WTC11 (cell line): Measurements from ENCODE around the gene HOXB3. TPM values are rescaled to one million over a fixed set of nuclear protein-coding genes. Genes with fewer than 3 reads are reported as not detected.
"Not testable (repeated sequence)": the region's sequence is repeated elsewhere in the genome, so short reads cannot be mapped to it uniquely, and the experiment has no call there.

Experiments
- ATAC-seq: fragments of 200-7000 bp; cut with Tn5 transposase; 2 replicates; pipeline ENCODE4 v1.10.0; 2021; ENCODE audit warnings: mild to moderate bottlenecking, moderate library complexity
- CTCF ChIA-PET: fragments of 300-600 bp; sonication (Branson Sonifier 250); formaldehyde crosslinking; loops from one replicate; lab custom pipeline; 2021; ENCODE audit warnings: antibody characterized with exemption; lab: Charles Lee
- POLR2A ChIA-PET: fragments of 350-600 bp; sonication (Branson Sonifier 250); formaldehyde crosslinking; loops from one replicate; lab custom pipeline; 2021; ENCODE audit warnings: antibody characterized with exemption; lab: Charles Lee
- DNase-seq: peaks from one replicate; pipeline ENCODE4 v3.0.0; 2021; ENCODE audit warnings: low spot score
- H3K27ac Mint-ChIP-seq: 2 replicates; pipeline ENCODE4 v1.8.0; 2021; ENCODE audit warnings: mixed read lengths
- H3K27me3 Mint-ChIP-seq: 2 replicates; pipeline ENCODE4 v1.8.0; 2021; ENCODE audit warnings: low read depth, mild to moderate bottlenecking, moderate library complexity, mixed read lengths
- H3K36me3 Mint-ChIP-seq: 2 replicates; pipeline ENCODE4 v1.8.0; 2021; ENCODE audit warnings: mixed read lengths
- H3K4me1 Mint-ChIP-seq: 2 replicates; pipeline ENCODE4 v1.8.0; 2022; ENCODE audit warnings: mixed read lengths
- H3K4me3 Mint-ChIP-seq: 2 replicates; pipeline ENCODE4 v1.8.0; 2021; ENCODE audit warnings: mild to moderate bottlenecking, moderate library complexity, mixed read lengths
- H3K9me3 Mint-ChIP-seq: 2 replicates; pipeline ENCODE4 v1.8.0; 2021; ENCODE audit warnings: mixed read lengths
- FOXK1 ChIP-seq: sonication (generic); formaldehyde crosslinking; IDR thresholded peaks from 2 replicates; pipeline ENCODE4 v1.8.0; 2022; ENCODE audit warnings: mild to moderate bottlenecking, moderate library complexity, missing genetic modification reagents
- GRHL2 ChIP-seq: fragments of 250-450 bp; sonication (Bioruptor Pico); IDR thresholded peaks from 2 replicates; pipeline ENCODE4 v1.8.0; 2022; ENCODE audit warnings: mild to moderate bottlenecking, moderate library complexity; ENCODE audit not compliant: insufficient replicate concordance, severe bottlenecking
- NFYB ChIP-seq: sonication (generic); formaldehyde crosslinking; conservative IDR thresholded peaks from 2 replicates; pipeline ENCODE4 v1.8.0; 2022; ENCODE audit warnings: low read depth, missing genetic modification reagents
- SMAD3 ChIP-seq: sonication (generic); formaldehyde crosslinking; IDR thresholded peaks from 2 replicates; pipeline ENCODE4 v1.8.0; 2022; ENCODE audit warnings: missing genetic modification reagents, mild to moderate bottlenecking, borderline replicate concordance
- TP53 ChIP-seq: sonication (generic); formaldehyde crosslinking; IDR thresholded peaks from 2 replicates; pipeline ENCODE4 v1.8.1; 2023; ENCODE audit warnings: mild to moderate bottlenecking, missing genetic modification reagents
- ZNF219 ChIP-seq: sonication (generic); formaldehyde crosslinking; IDR thresholded peaks from 2 replicates; pipeline ENCODE4 v1.8.0; 2023; ENCODE audit warnings: missing genetic modification reagents, mild to moderate bottlenecking, borderline replicate concordance
- total RNA-seq: library from RNA; stranded (reverse); gene quantifications from 3 replicates; pipeline ENCODE4 v1.2.3, GENCODE V29; 2021
- TF ChIP-seq, protein P1 (sequence below): sonication (generic); formaldehyde crosslinking; IDR thresholded peaks from 2 replicates; pipeline ENCODE4 v1.8.0; 2023; ENCODE audit warnings: missing genetic modification reagents
- TF ChIP-seq, protein P2 (sequence below): fragments of 250-450 bp; sonication (Bioruptor Pico); IDR thresholded peaks from 2 replicates; pipeline ENCODE4 v1.9.0; 2021; ENCODE audit warnings: moderate library complexity, mild to moderate bottlenecking, inconsistent platforms, borderline replicate concordance
- TF ChIP-seq, protein P3 (sequence below): fragments of 250-450 bp; sonication (Bioruptor Pico); IDR thresholded peaks from 2 replicates; pipeline ENCODE4 v1.9.0; 2021; ENCODE audit warnings: mild to moderate bottlenecking
- TF ChIP-seq, protein P4 (sequence below): sonication (generic); formaldehyde crosslinking; IDR thresholded peaks from 2 replicates; pipeline ENCODE4 v1.8.0; 2022; ENCODE audit warnings: mild to moderate bottlenecking, missing genetic modification reagents
- TF ChIP-seq, protein P5 (sequence below): sonication (generic); formaldehyde crosslinking; IDR thresholded peaks from 2 replicates; pipeline ENCODE4 v1.8.1; 2023; ENCODE audit warnings: mild to moderate bottlenecking, missing genetic modification reagents, moderate library complexity
- TF ChIP-seq, protein P6 (sequence below): sonication (generic); formaldehyde crosslinking; IDR thresholded peaks from 2 replicates; pipeline ENCODE4 v1.8.1; 2023; ENCODE audit warnings: mild to moderate bottlenecking, missing genetic modification reagents, moderate library complexity
- TF ChIP-seq, protein P7 (sequence below): sonication (generic); formaldehyde crosslinking; IDR thresholded peaks from 2 replicates; pipeline ENCODE4 v1.8.1; 2022; ENCODE audit warnings: mild to moderate bottlenecking, moderate library complexity, missing genetic modification reagents

HOXB3 gene
- total RNA-seq, 1 experiment from 2014 or later = 0.09 TPM

DNA sequence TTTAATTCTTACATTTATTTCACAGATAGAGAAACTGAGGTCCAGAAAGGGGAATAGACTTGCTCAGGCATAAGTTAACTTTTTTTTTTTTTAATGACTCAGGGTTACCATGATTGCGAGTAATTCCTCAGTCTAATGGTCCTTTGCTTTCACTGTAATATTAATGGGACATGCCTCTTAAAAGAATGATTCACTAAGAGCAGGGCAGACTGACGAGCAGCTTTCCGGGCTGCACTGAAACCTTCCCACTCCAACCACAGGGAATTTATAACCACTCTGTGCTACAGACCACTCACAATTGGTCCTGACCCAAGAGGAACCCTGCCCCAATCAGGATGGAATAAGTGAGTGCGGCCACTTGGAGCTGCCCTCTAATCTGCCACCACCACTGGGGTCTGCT lies 50.9 kb downstream of the HOXB3 start:
- H3K36me3 Mint-ChIP-seq = no peaks in the 10 kb centered on the region
- CTCF ChIA-PET = interaction anchor here (1.2 kb wide), 1 partner anchor 10 kb away, joined by 3 read pairs; no protein-coding TSS in a partner anchor
- no peaks in the 10 kb centered on the region for H3K9me3 Mint-ChIP-seq
- DNase-seq (no peak), ATAC-seq (no peak)
- H3K27ac Mint-ChIP-seq = no peak overlapping the region
- H3K4me1 Mint-ChIP-seq = peaks cover 32% of the 10 kb centered on the region
- H3K4me3 Mint-ChIP-seq = no peak overlapping the region
- peaks cover 90% of the 10 kb centered on the region for H3K27me3 Mint-ChIP-seq
- POLR2A ChIA-PET = interaction anchor here (0.5 kb wide), 1 partner anchor 14 kb away, joined by 3 read pairs; no protein-coding TSS in a partner anchor
- no peak for TF ChIP-seq TP53
- TF ChIP-seq, protein P1, sequence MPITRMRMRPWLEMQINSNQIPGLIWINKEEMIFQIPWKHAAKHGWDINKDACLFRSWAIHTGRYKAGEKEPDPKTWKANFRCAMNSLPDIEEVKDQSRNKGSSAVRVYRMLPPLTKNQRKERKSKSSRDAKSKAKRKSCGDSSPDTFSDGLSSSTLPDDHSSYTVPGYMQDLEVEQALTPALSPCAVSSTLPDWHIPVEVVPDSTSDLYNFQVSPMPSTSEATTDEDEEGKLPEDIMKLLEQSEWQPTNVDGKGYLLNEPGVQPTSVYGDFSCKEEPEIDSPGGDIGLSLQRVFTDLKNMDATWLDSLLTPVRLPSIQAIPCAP (CRISPR knock-in tag) = no peak
- TF ChIP-seq, protein P2, sequence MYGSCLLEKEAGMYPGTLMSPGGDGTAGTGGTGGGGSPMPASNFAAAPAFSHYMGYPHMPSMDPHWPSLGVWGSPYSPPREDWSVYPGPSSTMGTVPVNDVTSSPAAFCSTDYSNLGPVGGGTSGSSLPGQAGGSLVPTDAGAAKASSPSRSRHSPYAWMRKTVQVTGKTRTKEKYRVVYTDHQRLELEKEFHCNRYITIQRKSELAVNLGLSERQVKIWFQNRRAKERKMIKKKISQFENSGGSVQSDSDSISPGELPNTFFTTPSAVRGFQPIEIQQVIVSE (CRISPR knock-in tag) = no peak
- no peak for TF ChIP-seq FOXK1 (CRISPR knock-in tag)
- TF ChIP-seq, protein P3, sequence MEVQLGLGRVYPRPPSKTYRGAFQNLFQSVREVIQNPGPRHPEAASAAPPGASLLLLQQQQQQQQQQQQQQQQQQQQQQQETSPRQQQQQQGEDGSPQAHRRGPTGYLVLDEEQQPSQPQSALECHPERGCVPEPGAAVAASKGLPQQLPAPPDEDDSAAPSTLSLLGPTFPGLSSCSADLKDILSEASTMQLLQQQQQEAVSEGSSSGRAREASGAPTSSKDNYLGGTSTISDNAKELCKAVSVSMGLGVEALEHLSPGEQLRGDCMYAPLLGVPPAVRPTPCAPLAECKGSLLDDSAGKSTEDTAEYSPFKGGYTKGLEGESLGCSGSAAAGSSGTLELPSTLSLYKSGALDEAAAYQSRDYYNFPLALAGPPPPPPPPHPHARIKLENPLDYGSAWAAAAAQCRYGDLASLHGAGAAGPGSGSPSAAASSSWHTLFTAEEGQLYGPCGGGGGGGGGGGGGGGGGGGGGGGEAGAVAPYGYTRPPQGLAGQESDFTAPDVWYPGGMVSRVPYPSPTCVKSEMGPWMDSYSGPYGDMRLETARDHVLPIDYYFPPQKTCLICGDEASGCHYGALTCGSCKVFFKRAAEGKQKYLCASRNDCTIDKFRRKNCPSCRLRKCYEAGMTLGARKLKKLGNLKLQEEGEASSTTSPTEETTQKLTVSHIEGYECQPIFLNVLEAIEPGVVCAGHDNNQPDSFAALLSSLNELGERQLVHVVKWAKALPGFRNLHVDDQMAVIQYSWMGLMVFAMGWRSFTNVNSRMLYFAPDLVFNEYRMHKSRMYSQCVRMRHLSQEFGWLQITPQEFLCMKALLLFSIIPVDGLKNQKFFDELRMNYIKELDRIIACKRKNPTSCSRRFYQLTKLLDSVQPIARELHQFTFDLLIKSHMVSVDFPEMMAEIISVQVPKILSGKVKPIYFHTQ = no peak
- TF ChIP-seq, protein P4, sequence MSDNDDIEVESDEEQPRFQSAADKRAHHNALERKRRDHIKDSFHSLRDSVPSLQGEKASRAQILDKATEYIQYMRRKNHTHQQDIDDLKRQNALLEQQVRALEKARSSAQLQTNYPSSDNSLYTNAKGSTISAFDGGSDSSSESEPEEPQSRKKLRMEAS (CRISPR knock-in tag) = no peak
- TF ChIP-seq NFYB (CRISPR knock-in tag) = no peak
- TF ChIP-seq, protein P5, sequence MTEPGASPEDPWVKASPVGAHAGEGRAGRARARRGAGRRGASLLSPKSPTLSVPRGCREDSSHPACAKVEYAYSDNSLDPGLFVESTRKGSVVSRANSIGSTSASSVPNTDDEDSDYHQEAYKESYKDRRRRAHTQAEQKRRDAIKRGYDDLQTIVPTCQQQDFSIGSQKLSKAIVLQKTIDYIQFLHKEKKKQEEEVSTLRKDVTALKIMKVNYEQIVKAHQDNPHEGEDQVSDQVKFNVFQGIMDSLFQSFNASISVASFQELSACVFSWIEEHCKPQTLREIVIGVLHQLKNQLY (CRISPR knock-in tag) = no peak
- no peak for TF ChIP-seq ZNF219 (CRISPR knock-in tag)
- TF ChIP-seq, protein P6, sequence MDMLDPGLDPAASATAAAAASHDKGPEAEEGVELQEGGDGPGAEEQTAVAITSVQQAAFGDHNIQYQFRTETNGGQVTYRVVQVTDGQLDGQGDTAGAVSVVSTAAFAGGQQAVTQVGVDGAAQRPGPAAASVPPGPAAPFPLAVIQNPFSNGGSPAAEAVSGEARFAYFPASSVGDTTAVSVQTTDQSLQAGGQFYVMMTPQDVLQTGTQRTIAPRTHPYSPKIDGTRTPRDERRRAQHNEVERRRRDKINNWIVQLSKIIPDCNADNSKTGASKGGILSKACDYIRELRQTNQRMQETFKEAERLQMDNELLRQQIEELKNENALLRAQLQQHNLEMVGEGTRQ (CRISPR knock-in tag) = no peak
- TF ChIP-seq GRHL2 (CRISPR knock-in tag) = no peak

DNA sequence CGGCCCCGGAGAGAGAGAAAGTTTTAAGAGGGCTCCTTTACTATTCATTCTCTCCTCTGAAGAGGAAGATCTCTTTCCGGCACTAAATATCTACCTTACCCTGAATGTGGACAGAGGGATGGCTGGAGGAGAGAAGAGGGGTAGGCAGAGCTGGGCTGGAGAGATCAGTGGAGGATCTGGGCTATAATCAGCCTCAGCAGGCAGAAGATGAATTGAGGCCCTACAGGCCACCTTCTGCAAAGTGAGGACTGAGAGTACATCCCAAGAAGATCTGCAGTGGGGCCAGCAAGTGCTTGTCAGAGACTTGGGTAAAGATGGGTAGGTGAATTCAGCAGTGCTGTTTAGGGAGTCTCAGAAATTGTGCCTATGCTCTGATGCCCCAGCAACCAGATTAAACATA lies 52.7 kb downstream of the HOXB3 start:
- no peak for DNase-seq
- no peak for ATAC-seq
- TF ChIP-seq, protein P7, sequence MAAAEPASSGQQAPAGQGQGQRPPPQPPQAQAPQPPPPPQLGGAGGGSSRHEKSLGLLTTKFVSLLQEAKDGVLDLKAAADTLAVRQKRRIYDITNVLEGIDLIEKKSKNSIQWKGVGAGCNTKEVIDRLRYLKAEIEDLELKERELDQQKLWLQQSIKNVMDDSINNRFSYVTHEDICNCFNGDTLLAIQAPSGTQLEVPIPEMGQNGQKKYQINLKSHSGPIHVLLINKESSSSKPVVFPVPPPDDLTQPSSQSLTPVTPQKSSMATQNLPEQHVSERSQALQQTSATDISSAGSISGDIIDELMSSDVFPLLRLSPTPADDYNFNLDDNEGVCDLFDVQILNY = no peak
- TF ChIP-seq SMAD3 (CRISPR knock-in tag) = no peak
- H3K36me3 Mint-ChIP-seq = no peaks in the 10 kb centered on the region
- no peak overlapping the region for H3K4me3 Mint-ChIP-seq
- peaks cover 92% of the 10 kb centered on the region for H3K27me3 Mint-ChIP-seq
- no peaks in the 10 kb centered on the region for H3K9me3 Mint-ChIP-seq
- ChIA-PET POLR2A (no interaction called here), CTCF (interaction anchor here (0.7 kb wide), 1 partner anchor 124 kb away, joined by 3 read pairs; no protein-coding TSS in a partner anchor)
- no peak overlapping the region for H3K27ac Mint-ChIP-seq
- peaks cover 31% of the 10 kb centered on the region for H3K4me1 Mint-ChIP-seq

DNA sequence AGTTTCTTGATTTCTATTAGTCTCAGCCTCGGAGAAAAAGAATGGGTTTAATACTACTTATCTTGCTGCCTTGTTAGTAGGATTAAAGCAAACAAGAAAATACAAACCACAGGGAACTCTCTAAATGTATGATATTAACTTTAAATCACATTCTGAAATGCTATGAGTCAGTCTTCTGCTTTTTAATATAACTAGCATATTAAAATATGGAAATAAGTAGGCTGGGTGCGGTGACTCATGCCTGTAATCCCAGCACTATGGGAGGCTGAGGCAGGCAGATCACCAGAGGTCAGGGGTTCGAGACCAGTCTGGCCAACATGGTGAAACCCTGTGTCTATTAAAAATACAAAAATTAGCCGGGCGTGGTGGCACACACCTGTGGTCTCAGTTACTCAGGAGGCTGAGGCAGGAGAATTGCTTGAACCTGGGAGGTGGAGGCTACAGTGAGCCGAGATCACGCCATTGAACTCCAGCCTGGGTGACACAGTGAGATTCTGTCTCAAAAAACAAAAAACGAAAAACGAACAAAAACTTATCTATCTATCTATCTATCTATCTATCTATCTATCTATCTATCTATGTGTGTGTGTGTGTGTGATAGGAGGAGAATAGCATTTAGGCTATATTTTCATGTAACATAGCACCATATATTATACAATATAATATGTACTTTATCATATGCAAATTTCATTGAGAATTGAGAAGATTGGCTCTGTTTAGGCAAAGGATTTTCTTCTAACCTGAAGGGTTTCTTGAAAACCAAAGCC lies 54.1 kb downstream of the HOXB3 start:
- Mint-ChIP-seq H3K27me3 (peaks cover 92% of the 10 kb centered on the region), H3K4me1 (peaks cover 33% of the 10 kb centered on the region)
- ATAC-seq, H3K36me3 Mint-ChIP-seq, POLR2A ChIA-PET, H3K4me3 Mint-ChIP-seq, CTCF ChIA-PET, H3K9me3 Mint-ChIP-seq, DNase-seq, H3K27ac Mint-ChIP-seq: not testable (repeated sequence)
